ENCODE measurements around the gene DDX41. TPM values are rescaled to one million over a fixed set of nuclear protein-coding genes. Genes with fewer than 3 reads are reported as not detected.

The DDX41 gene
- total and polyA plus RNA-seq, 12 donors: 19.7 to 55.7 (median 30.4) TPM

GRCh38 chr5:177490992-177491391 is 25.8 kb downstream of the DDX41 start:
- no peak for TF ChIP-seq CTCF (IDR thresholded peaks at IDR 0.05)
- Histone ChIP-seq H3K4me3 (no peak overlapping the region), H3K27ac (peak overlapping the region in 1 of 10 donors; percentile 9), H3K36me3 (peaks cover 4 to 88% (median 50%) of the 10 kb centered on the region in 9 donors), H3K27me3 (no peaks in the 10 kb centered on the region), H3K9me3 (no peaks in the 10 kb centered on the region), H3K4me1 (peaks cover 13 to 47% (median 38%) of the 10 kb centered on the region in 9 donors)
- ATAC-seq (no peak), DNase-seq (no peak)
- 94 to 95% methylated on average over 16 of the region's 16 CpGs for WGBS, 2 donors
- intact Hi-C loops (cut with DNase I): loop anchor here in 1 of 10 donors (10.0 kb wide), 1 partner anchor 176 kb away; the partner anchor contains the start of gene MXD3

GRCh38 chr5:177490311-177490991 is 26.3 kb downstream of the DDX41 start:
- WGBS, 2 donors: 87 to 88% methylated on average over 15 of the region's 15 CpGs
- intact Hi-C loops (cut with DNase I): loop anchor here in 1 of 10 donors (10.0 kb wide), 1 partner anchor 176 kb away; the partner anchor contains the start of gene MXD3
- peaks cover 8 to 41% (median 32%) of the 10 kb centered on the region in 9 donors for H3K4me1 ChIP-seq
- ATAC-seq (no peak), DNase-seq (no peak)
- no peaks in the 10 kb centered on the region for H3K27me3 ChIP-seq
- no peaks in the 10 kb centered on the region for H3K9me3 ChIP-seq
- no peak for TF ChIP-seq CTCF (IDR thresholded peaks at IDR 0.05)
- H3K4me3 ChIP-seq: no peak overlapping the region
- H3K27ac ChIP-seq: no peak overlapping the region
- H3K36me3 ChIP-seq: peaks cover 4 to 89% (median 51%) of the 10 kb centered on the region in 9 donors

- H3K27ac ChIP-seq: no peak overlapping the region
- peaks cover 0 to 29% (median 20%) of the 10 kb centered on the region in 9 donors for H3K4me1 ChIP-seq
- H3K27me3 ChIP-seq: no peaks in the 10 kb centered on the region
- DNase-seq: no peak
- TF ChIP-seq CTCF (IDR thresholded peaks at IDR 0.05): peak in 3 of 9 donors; percentile 5 to 9 (median 8)
- intact Hi-C loops (cut with DNase I): no loop called here
- 86% methylated on average over 26 of the region's 26 CpGs for WGBS, 2 donors
- H3K4me3 ChIP-seq: no peak overlapping the region
- peaks cover 4 to 100% (median 55%) of the 10 kb centered on the region in 9 donors for H3K36me3 ChIP-seq
- ATAC-seq: no peak
- no peaks in the 10 kb centered on the region for H3K9me3 ChIP-seq
These were observed 27.5 kb downstream of the DDX41 start for GRCh38 chr5:177489119-177489716.

- intact Hi-C loops (cut with DNase I): no loop called here
- H3K4me3 ChIP-seq: no peak overlapping the region
- H3K36me3 ChIP-seq: peaks cover 4 to 100% (median 60%) of the 10 kb centered on the region in 9 donors
- H3K27me3 ChIP-seq: no peaks in the 10 kb centered on the region
- peaks cover 0 to 17% (median 8%) of the 10 kb centered on the region in 9 donors for H3K4me1 ChIP-seq
- no peak overlapping the region for H3K27ac ChIP-seq
- no peak for DNase-seq
- WGBS, 2 donors: 92 to 95% methylated on average over 15 of the region's 15 CpGs
- ATAC-seq: peak in 1 of 8 donors; percentile 1
- no peak for TF ChIP-seq CTCF (IDR thresholded peaks at IDR 0.05)
- no peaks in the 10 kb centered on the region for H3K9me3 ChIP-seq
These were observed 28.8 kb downstream of the DDX41 start for GRCh38 chr5:177487975-177488374.
